K562 (cell line): ENCODE results near the gene AAK1. TPM values are rescaled to one million over a fixed set of nuclear protein-coding genes. Genes with fewer than 3 reads are reported as not detected.

Source experiments
- ATAC-seq: fragments of 200-7000 bp; cut with Tn5 transposase; 3 replicates; pipeline ENCODE4 v1.9.1; 2020; ENCODE audit warnings: moderate library complexity
- BruUV-seq: library from RNA; stranded (reverse); fragments of 400-500 nt; replicated peaks from 2 replicates; lab custom pipeline; 2021; lab: Mats Ljungman, UMichigan
- CTCF ChIA-PET: fragments of 300-600 bp; formaldehyde crosslinking; extraction: SDS; loops from one replicate; lab custom pipeline; 2021; ENCODE audit warnings: low intra/inter-chr PET ratio; lab: Yijun Ruan, JAX
- POLR2A ChIA-PET: fragments of 300-600, 350-650 bp; sonication (Branson Sonifier 250); formaldehyde crosslinking; extraction: SDS; loops from one replicate; lab custom pipeline; 2021; ENCODE audit warnings: antibody characterized with exemption, inconsistent platforms; lab: Yijun Ruan, JAX
- DNase-seq, 4 experiments: peaks; one replicate each; pipeline versions ENCODE4 v3.0.0 to v3.0.0-alpha.2; 2011 to 2018; ENCODE audit warnings: low spot score in 3 of 4, mixed read lengths in 3 of 4; ENCODE audit errors: extremely low read depth in 1 of 4
- FAIRE-seq: peaks from 2 replicates; lab custom pipeline; 2011; peaks lifted over from hg19 to GRCh38; lab: Jason Lieb, UNC
- H2AFZ ChIP-seq: 2 replicates; pipeline ENCODE4 v1.6.0; 2011; ENCODE audit warnings: low read depth, low read length, control low read depth, inconsistent platforms
- H3K27ac ChIP-seq: fragments of 200-600 bp; 3 replicates; pipeline ENCODE4 v1.8.0; 2011; ENCODE audit warnings: low read depth, mild to moderate bottlenecking, control low read depth, inconsistent platforms, low read length, moderate library complexity, mixed read lengths; ENCODE audit errors: extremely low read depth
- H3K27me3 ChIP-seq, 2 experiments: fragments of 300-600 bp in 1 of 2; 2 replicates in 1 of 2; 3 replicates in 1 of 2; pipeline versions ENCODE4 v1.6.0 to v1.8.0; 2011; ENCODE audit warnings: inconsistent platforms in 2 of 2, low read length in 2 of 2, mild to moderate bottlenecking in 1 of 2, mixed read lengths in 1 of 2, moderate library complexity in 1 of 2; ENCODE audit not compliant: control insufficient read depth in 2 of 2, insufficient read depth in 2 of 2
- H3K36me3 ChIP-seq: fragments of 300-600 bp; 3 replicates; pipeline ENCODE4 v1.8.0; 2011; ENCODE audit warnings: mild to moderate bottlenecking, low read length, inconsistent platforms; ENCODE audit not compliant: control insufficient read depth, insufficient read depth
- H3K4me1 ChIP-seq, 2 experiments: fragments of 200-600 bp in 1 of 2; replicated peaks in 1 of 2; 2 replicates in 1 of 2; 3 replicates in 1 of 2; pipeline versions ENCODE4 v1.5.1 to v1.8.0; 2011; ENCODE audit warnings: inconsistent platforms in 2 of 2, low read length in 2 of 2, mild to moderate bottlenecking in 1 of 2, mixed read lengths in 1 of 2, moderate library complexity in 1 of 2; ENCODE audit not compliant: control insufficient read depth in 2 of 2, insufficient read depth in 2 of 2
- H3K4me2 ChIP-seq: 2 replicates; pipeline ENCODE4 v1.6.1; 2011; ENCODE audit warnings: low read length, control low read depth, inconsistent platforms, mixed read lengths; ENCODE audit not compliant: insufficient read depth
- H3K4me3 ChIP-seq: fragments of 200-600 bp; sonication (generic), shearing (Covaris generic); 2 replicates; pipeline ENCODE4 v1.5.1; 2016; ENCODE audit warnings: control low read depth, inconsistent platforms
- H3K79me2 ChIP-seq: fragments of 200-600 bp; 3 replicates; pipeline ENCODE4 v1.8.0; 2011; ENCODE audit warnings: low read length, inconsistent platforms; ENCODE audit not compliant: control insufficient read depth, insufficient read depth
- H3K9ac ChIP-seq, 2 experiments: 2 replicates each; pipeline versions ENCODE4 v1.6.0 to v1.6.1; 2011; ENCODE audit warnings: low read depth in 2 of 2, low read length in 2 of 2, control low read depth in 1 of 2, inconsistent platforms in 1 of 2, mild to moderate bottlenecking in 1 of 2, mixed read lengths in 1 of 2; ENCODE audit not compliant: insufficient read depth in 1 of 2
- H3K9me1 ChIP-seq: one replicate; pipeline ENCODE4 v1.6.0; 2011; ENCODE audit warnings: inconsistent platforms, mild to moderate bottlenecking, low read length, moderate library complexity; ENCODE audit not compliant: control insufficient read depth, insufficient read depth
- H3K9me3 ChIP-seq: replicated peaks from 2 replicates; pipeline ENCODE4 v1.5.1; 2011; ENCODE audit warnings: low read depth, low read length, inconsistent platforms; ENCODE audit not compliant: control insufficient read depth, insufficient read depth
- H4K20me1 ChIP-seq: replicated peaks from 2 replicates; pipeline ENCODE4 v1.6.1; 2011; ENCODE audit warnings: low read length, inconsistent platforms, mixed read lengths; ENCODE audit not compliant: control insufficient read depth, insufficient read depth
- BRF2 ChIP-seq: IDR thresholded peaks from 3 replicates; pipeline ENCODE4 v1.6.1; 2011; ENCODE audit warnings: borderline replicate concordance, mild to moderate bottlenecking; ENCODE audit not compliant: insufficient read length, insufficient read depth
- CBFA2T2 ChIP-seq: fragments of 450-650 bp; conservative IDR thresholded peaks from 2 replicates; pipeline ENCODE4 v1.6.1; 2017; ENCODE audit warnings: mild to moderate bottlenecking
- GATA2 ChIP-seq: sonication (generic); formaldehyde crosslinking; IDR thresholded peaks from 2 replicates; pipeline ENCODE4 v1.4.0; 2020; ENCODE audit warnings: mild to moderate bottlenecking, missing genetic modification reagents
- GATAD2B ChIP-seq: fragments of 450-650 bp; IDR thresholded peaks from 2 replicates; pipeline ENCODE4 v1.6.1; 2017; ENCODE audit warnings: mild to moderate bottlenecking, borderline replicate concordance
- NCOA2 ChIP-seq, 2 experiments: fragments of 450-650 bp; IDR thresholded peaks; 2 replicates each; pipeline ENCODE4 v1.6.1; 2018; ENCODE audit warnings: mild to moderate bottlenecking in 2 of 2, moderate library complexity in 1 of 2; ENCODE audit not compliant: partially characterized antibody in 2 of 2
- NFIX ChIP-seq: fragments of 250-450 bp; sonication (Bioruptor Pico); IDR thresholded peaks from 2 replicates; pipeline ENCODE4 v1.4.0; 2020; ENCODE audit warnings: low read depth, mild to moderate bottlenecking, moderate library complexity
- PHF8 ChIP-seq: fragments of 200-600 bp; sonication (generic); IDR thresholded peaks from 2 replicates; pipeline ENCODE4 v1.6.1; 2012; ENCODE audit warnings: mixed run types, mild to moderate bottlenecking, inconsistent platforms, low read length, moderate library complexity, borderline replicate concordance
- RAD21 ChIP-seq, 2 experiments: fragments of 250-450 bp in 1 of 2; fragments of 450-650 bp in 1 of 2; sonication (Bioruptor Pico) in 1 of 2; formaldehyde crosslinking in 1 of 2; IDR thresholded peaks in 1 of 2; conservative IDR thresholded peaks in 1 of 2; 2 replicates each; pipeline versions ENCODE4 v1.4.0 to v1.8.0; 2020 to 2022; ENCODE audit warnings: mild to moderate bottlenecking in 2 of 2, moderate library complexity in 1 of 2
- TAF9B ChIP-seq: fragments of 450-650 bp; IDR thresholded peaks from 2 replicates; pipeline ENCODE4 v1.6.1; 2018; ENCODE audit warnings: mild to moderate bottlenecking; ENCODE audit not compliant: partially characterized antibody
- ZNF561 ChIP-seq: fragments of 450-650 bp; formaldehyde crosslinking; conservative IDR thresholded peaks from 2 replicates; pipeline ENCODE4 v1.4.0; 2020; ENCODE audit warnings: mild to moderate bottlenecking, moderate library complexity
- WGBS: fragments of 100-300 bp; shearing (Covaris generic); methylation state at CpG from one replicate; pipeline ENCODE4 v1.1.6; 2016; ENCODE audit warnings: low coverage, mixed read lengths; ENCODE audit not compliant: insufficient coverage; ENCODE audit errors: missing lambda C conversion rate; 5-methylcytosine and 5-hydroxymethylcytosine counted together
- in situ Hi-C: fragments of 300-500 bp; cut with MboI; formaldehyde crosslinking; loops from 4 replicates; pipeline ENCODE4 v1.15.0; 2018; ENCODE audit warnings: inconsistent platforms, mixed read lengths
- intact Hi-C: fragments of 100-400 bp; cut with micrococcal nuclease; formaldehyde crosslinking; loops from 2 replicates; pipeline ENCODE4 v1.14.2; 2022
- polyA plus RNA-seq, 8 experiments: library from polyadenylated mRNA; depleted of rRNA in 4 of 8; stranded (reverse) in 5 of 8; unstranded in 3 of 8; fragments of >200 nt; fragmentation: Nextera tagmentation in 2 of 8; fragmentation: Illumina TruSeq in 1 of 8; extraction: Ambion mirVana in 2 of 8; extraction: Trizol in 1 of 8; gene quantifications; 2 replicates each; pipeline versions ENCODE4 v1.2.1 to v1.2.3, GENCODE V29; 2011 to 2014; ENCODE audit warnings: inconsistent platforms in 1 of 8, missing spikeins in 1 of 8
- total RNA-seq, 7 experiments: library from RNA; depleted of rRNA in 6 of 7; stranded (reverse); fragments of >200 nt in 6 of 7; fragmentation: Illumina TruSeq in 2 of 7; extraction: Trizol in 2 of 7; gene quantifications; 2 replicates each; pipeline versions ENCODE4 v1.2.1 to v1.2.3, GENCODE V29; 2011 to 2021; ENCODE audit warnings: low replicate concordance in 1 of 7
- TF ChIP-seq, protein P1 (sequence below): fragments of 450-650 bp; conservative IDR thresholded peaks from 2 replicates; pipeline ENCODE4 v1.6.1; 2016; ENCODE audit warnings: missing genetic modification characterization, low read depth, mild to moderate bottlenecking, control low read depth, missing compliant biosample characterization
- TF ChIP-seq, protein P2 (sequence below): fragments of 250-450 bp; sonication (Bioruptor Pico); IDR thresholded peaks from 2 replicates; pipeline ENCODE4 v1.8.0; 2022; ENCODE audit warnings: inconsistent platforms
- TF ChIP-seq, protein P3 (sequence below), 3 experiments: IDR thresholded peaks in 2 of 3; conservative IDR thresholded peaks in 1 of 3; 2 replicates each; pipeline ENCODE4 v1.5.1; 2011 to 2012; ENCODE audit warnings: low read length in 3 of 3, mild to moderate bottlenecking in 3 of 3, control low read depth in 2 of 3, improper control_type of control experiment in 1 of 3, inconsistent platforms in 1 of 3, low read depth in 1 of 3, mixed read lengths in 1 of 3, moderate library complexity in 1 of 3; ENCODE audit not compliant: insufficient read depth in 2 of 3

AAK1 gene
- total and polyA plus RNA-seq, 9 of the 15 experiments (the other 6 are each of a cell fraction or from before 2014, with no cell fraction given), result 0.89 to 17.1 (median 6.0) TPM

- TF ChIP-seq, protein P1, sequence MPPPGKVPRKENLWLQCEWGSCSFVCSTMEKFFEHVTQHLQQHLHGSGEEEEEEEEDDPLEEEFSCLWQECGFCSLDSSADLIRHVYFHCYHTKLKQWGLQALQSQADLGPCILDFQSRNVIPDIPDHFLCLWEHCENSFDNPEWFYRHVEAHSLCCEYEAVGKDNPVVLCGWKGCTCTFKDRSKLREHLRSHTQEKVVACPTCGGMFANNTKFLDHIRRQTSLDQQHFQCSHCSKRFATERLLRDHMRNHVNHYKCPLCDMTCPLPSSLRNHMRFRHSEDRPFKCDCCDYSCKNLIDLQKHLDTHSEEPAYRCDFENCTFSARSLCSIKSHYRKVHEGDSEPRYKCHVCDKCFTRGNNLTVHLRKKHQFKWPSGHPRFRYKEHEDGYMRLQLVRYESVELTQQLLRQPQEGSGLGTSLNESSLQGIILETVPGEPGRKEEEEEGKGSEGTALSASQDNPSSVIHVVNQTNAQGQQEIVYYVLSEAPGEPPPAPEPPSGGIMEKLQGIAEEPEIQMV, result no peak
- TF ChIP-seq CBFA2T2 (no peak), PHF8 (no peak)
- TF ChIP-seq, all 486 proteins: peak for 3
Measured at GRCh38 chr2:69464575-69464974, 179.0 kb downstream of the AAK1 start (continued).

- Histone ChIP-seq H3K9me3 (no peaks in the 10 kb centered on the region), H3K9ac (no peak overlapping the region), H4K20me1 (no peaks in the 10 kb centered on the region), H3K4me1 (no peaks in the 10 kb centered on the region), H3K36me3 (no peaks in the 10 kb centered on the region; the same call in 2 of the 3 replicates), H3K4me2 (no peak overlapping the region), H3K27me3 (no peaks in the 10 kb centered on the region), H3K27ac (no peak overlapping the region), H3K4me3 (no peak overlapping the region), H3K79me2 (no peaks in the 10 kb centered on the region), H2AFZ (no peak overlapping the region), H3K9me1 (no peaks in the 10 kb centered on the region)
- no peak for ATAC-seq
- no peak for FAIRE-seq
- CTCF ChIA-PET, result no interaction called here
- 97% methylated on average over 3 of the region's 3 CpGs for WGBS
- DNase-seq, result no peak
- intact Hi-C loops, result no loop called here
- no TSS peak for BruUV-seq
- in situ Hi-C loops, result no loop called here
- POLR2A ChIA-PET, result no interaction called here
- TF ChIP-seq, protein P2, sequence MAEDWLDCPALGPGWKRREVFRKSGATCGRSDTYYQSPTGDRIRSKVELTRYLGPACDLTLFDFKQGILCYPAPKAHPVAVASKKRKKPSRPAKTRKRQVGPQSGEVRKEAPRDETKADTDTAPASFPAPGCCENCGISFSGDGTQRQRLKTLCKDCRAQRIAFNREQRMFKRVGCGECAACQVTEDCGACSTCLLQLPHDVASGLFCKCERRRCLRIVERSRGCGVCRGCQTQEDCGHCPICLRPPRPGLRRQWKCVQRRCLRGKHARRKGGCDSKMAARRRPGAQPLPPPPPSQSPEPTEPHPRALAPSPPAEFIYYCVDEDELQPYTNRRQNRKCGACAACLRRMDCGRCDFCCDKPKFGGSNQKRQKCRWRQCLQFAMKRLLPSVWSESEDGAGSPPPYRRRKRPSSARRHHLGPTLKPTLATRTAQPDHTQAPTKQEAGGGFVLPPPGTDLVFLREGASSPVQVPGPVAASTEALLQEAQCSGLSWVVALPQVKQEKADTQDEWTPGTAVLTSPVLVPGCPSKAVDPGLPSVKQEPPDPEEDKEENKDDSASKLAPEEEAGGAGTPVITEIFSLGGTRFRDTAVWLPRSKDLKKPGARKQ (CRISPR knock-in tag), result no peak
- TF ChIP-seq GATA2 (CRISPR knock-in tag) (0 out of 2 replicates have a peak, but pooled peaks have one; percentile 15), TAF9B (no peak), RAD21 (CRISPR knock-in tag; conservative IDR thresholded peaks at IDR 0.05 in 1 of 2, IDR thresholded peaks at IDR 0.05 in 1 of 2) (peak in 1 of 2 experiments; percentile 52; a peak in 2 of 4 replicates), NFIX (CRISPR knock-in tag) (peak; percentile 100), NCOA2 (IDR thresholded peaks at IDR 0.05; ENCODE audit: partially characterized antibody in 2 of 2) (peak in 1 of 2 experiments; percentile 80), ZNF561 (CRISPR knock-in tag) (no peak), GATAD2B (no peak), BRF2 (no peak)
- TF ChIP-seq, protein P3, sequence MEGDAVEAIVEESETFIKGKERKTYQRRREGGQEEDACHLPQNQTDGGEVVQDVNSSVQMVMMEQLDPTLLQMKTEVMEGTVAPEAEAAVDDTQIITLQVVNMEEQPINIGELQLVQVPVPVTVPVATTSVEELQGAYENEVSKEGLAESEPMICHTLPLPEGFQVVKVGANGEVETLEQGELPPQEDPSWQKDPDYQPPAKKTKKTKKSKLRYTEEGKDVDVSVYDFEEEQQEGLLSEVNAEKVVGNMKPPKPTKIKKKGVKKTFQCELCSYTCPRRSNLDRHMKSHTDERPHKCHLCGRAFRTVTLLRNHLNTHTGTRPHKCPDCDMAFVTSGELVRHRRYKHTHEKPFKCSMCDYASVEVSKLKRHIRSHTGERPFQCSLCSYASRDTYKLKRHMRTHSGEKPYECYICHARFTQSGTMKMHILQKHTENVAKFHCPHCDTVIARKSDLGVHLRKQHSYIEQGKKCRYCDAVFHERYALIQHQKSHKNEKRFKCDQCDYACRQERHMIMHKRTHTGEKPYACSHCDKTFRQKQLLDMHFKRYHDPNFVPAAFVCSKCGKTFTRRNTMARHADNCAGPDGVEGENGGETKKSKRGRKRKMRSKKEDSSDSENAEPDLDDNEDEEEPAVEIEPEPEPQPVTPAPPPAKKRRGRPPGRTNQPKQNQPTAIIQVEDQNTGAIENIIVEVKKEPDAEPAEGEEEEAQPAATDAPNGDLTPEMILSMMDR (IDR thresholded peaks at IDR 0.05 in 2 of 3, conservative IDR thresholded peaks at IDR 0.05 in 1 of 3; ENCODE audit: insufficient read depth in 2 of 3, low read depth in 1 of 3, low read length in 3 of 3), result no peak
Measured at GRCh38 chr2:69462780-69463179, 180.8 kb downstream of the AAK1 start.
